Measurements from ENCODE around the gene RNF14.

RNF14 gene

GRCh38 chr5:142023836-142024235 is 54.9 kb downstream of the RNF14 start:
- Histone ChIP-seq H2AFZ (ENCODE audit: low read depth, low read length) (no peak overlapping the region), H3K4me3 (ENCODE audit: insufficient read depth in 1 of 2, low read depth in 1 of 2, low read length in 2 of 2) (no peak overlapping the region), H3K4ac (ENCODE audit: low read depth in 1 of 2, low read length in 2 of 2) (no peak overlapping the region), H2BK15ac (ENCODE audit: low read depth, poor library complexity, severe bottlenecking) (no peak overlapping the region), H4K91ac (ENCODE audit: low read length) (no peak overlapping the region), H3K27me3 (ENCODE audit: control insufficient read depth in 1 of 2, insufficient read depth in 1 of 2, low read length in 2 of 2) (no peaks in the 10 kb centered on the region), H2BK120ac (ENCODE audit: low read depth, low read length) (no peak overlapping the region), H3K79me1 (replicated peaks; ENCODE audit: low read length, poor library complexity, severe bottlenecking) (no peaks in the 10 kb centered on the region), H2BK5ac (ENCODE audit: low read depth, low read length, poor library complexity, severe bottlenecking) (no peak overlapping the region), H3K9me3 (ENCODE audit: control insufficient read depth, low read length) (no peaks in the 10 kb centered on the region), H3K4me2 (ENCODE audit: low read length, poor library complexity, severe bottlenecking) (no peak overlapping the region), H3K4me1 (ENCODE audit: control insufficient read depth, insufficient read depth, low read depth, low read length) (no peaks in the 10 kb centered on the region), H2AK5ac (ENCODE audit: low read length, severe bottlenecking) (no peak overlapping the region), H3K9ac (ENCODE audit: low read length) (no peak overlapping the region), H2BK12ac (ENCODE audit: low read length in 2 of 2) (no peak overlapping the region), H3K27ac (ENCODE audit: low read length, poor library complexity, severe bottlenecking) (no peak overlapping the region), H3K23ac (ENCODE audit: low read length in 2 of 2) (no peak overlapping the region), H3K36me3 (ENCODE audit: control insufficient read depth in 1 of 2, insufficient read depth in 2 of 2, low read depth in 1 of 2, low read length in 2 of 2) (no peaks in the 10 kb centered on the region), H3K14ac (ENCODE audit: low read length in 2 of 2) (no peak overlapping the region), H3K18ac (ENCODE audit: low read depth in 1 of 2, low read length in 2 of 2) (no peak overlapping the region), H4K8ac (ENCODE audit: low read length) (no peak overlapping the region)
- no peak for DNase-seq
- WGBS: 97% methylated on average over 6 of the region's 6 CpGs

GRCh38 chr5:142024771-142025304 is 55.9 kb downstream of the RNF14 start:
- under 1% methylated on average over 22 of the region's 26 CpGs for WGBS
- Histone ChIP-seq H3K4ac (ENCODE audit: low read depth in 1 of 2, low read length in 2 of 2) (peak overlapping the region in 1 of 2 experiments; percentile 33), H3K4me2 (ENCODE audit: low read length, poor library complexity, severe bottlenecking) (peak overlapping the region; percentile 67), H3K4me1 (ENCODE audit: control insufficient read depth, insufficient read depth, low read depth, low read length) (no peaks in the 10 kb centered on the region), H2BK12ac (ENCODE audit: low read length in 2 of 2) (no peak overlapping the region), H3K18ac (ENCODE audit: low read depth in 1 of 2, low read length in 2 of 2) (peak overlapping the region in 1 of 2 experiments; percentile 67), H3K36me3 (ENCODE audit: control insufficient read depth in 1 of 2, insufficient read depth in 2 of 2, low read depth in 1 of 2, low read length in 2 of 2) (no peaks in the 10 kb centered on the region), H3K23ac (ENCODE audit: low read length in 2 of 2) (no peak overlapping the region), H4K91ac (ENCODE audit: low read length) (peak overlapping the region; percentile 74), H2BK15ac (ENCODE audit: low read depth, poor library complexity, severe bottlenecking) (no peak overlapping the region), H2AFZ (ENCODE audit: low read depth, low read length) (peak overlapping the region; percentile 86), H3K79me1 (replicated peaks; ENCODE audit: low read length, poor library complexity, severe bottlenecking) (no peaks in the 10 kb centered on the region), H3K27ac (ENCODE audit: low read length, poor library complexity, severe bottlenecking) (peak overlapping the region; percentile 96), H3K27me3 (ENCODE audit: control insufficient read depth in 1 of 2, insufficient read depth in 1 of 2, low read length in 2 of 2) (no peaks in the 10 kb centered on the region), H2AK5ac (ENCODE audit: low read length, severe bottlenecking) (no peak overlapping the region), H3K9me3 (ENCODE audit: control insufficient read depth, low read length) (no peaks in the 10 kb centered on the region), H2BK5ac (ENCODE audit: low read depth, low read length, poor library complexity, severe bottlenecking) (peak overlapping the region; percentile 69), H2BK120ac (ENCODE audit: low read depth, low read length) (peak overlapping the region; percentile 52), H4K8ac (ENCODE audit: low read length) (peak overlapping the region; percentile 85), H3K4me3 (ENCODE audit: insufficient read depth in 1 of 2, low read depth in 1 of 2, low read length in 2 of 2) (peak overlapping the region in 1 of 2 experiments; percentile 80), H3K14ac (ENCODE audit: low read length in 2 of 2) (no peak overlapping the region), H3K9ac (ENCODE audit: low read length) (peak overlapping the region; percentile 92)
- DNase-seq: peak; percentile 81

GRCh38 chr5:142025637-142026036 is 56.7 kb downstream of the RNF14 start:
- no peak overlapping the region for H2BK12ac ChIP-seq (ENCODE audit: low read length in 2 of 2)
- H3K23ac ChIP-seq (ENCODE audit: low read length in 2 of 2): no peak overlapping the region
- no peak overlapping the region for H2BK120ac ChIP-seq (ENCODE audit: low read depth, low read length)
- H3K9me3 ChIP-seq (ENCODE audit: control insufficient read depth, low read length): no peaks in the 10 kb centered on the region
- no peak overlapping the region for H2AFZ ChIP-seq (ENCODE audit: low read depth, low read length)
- H2BK15ac ChIP-seq (ENCODE audit: low read depth, poor library complexity, severe bottlenecking): no peak overlapping the region
- H3K27ac ChIP-seq (ENCODE audit: low read length, poor library complexity, severe bottlenecking): no peak overlapping the region
- H3K27me3 ChIP-seq (ENCODE audit: control insufficient read depth in 1 of 2, insufficient read depth in 1 of 2, low read length in 2 of 2): peaks cover 0 to 2% of the 10 kb centered on the region in 2 experiments
- peak overlapping the region; percentile 67 for H3K4me2 ChIP-seq (ENCODE audit: low read length, poor library complexity, severe bottlenecking)
- H3K4me1 ChIP-seq (ENCODE audit: control insufficient read depth, insufficient read depth, low read depth, low read length): no peaks in the 10 kb centered on the region
- 80% methylated on average over 7 of the region's 8 CpGs for WGBS
- peak overlapping the region in 1 of 2 experiments; percentile 80 for H3K4me3 ChIP-seq (ENCODE audit: insufficient read depth in 1 of 2, low read depth in 1 of 2, low read length in 2 of 2)
- H4K8ac ChIP-seq (ENCODE audit: low read length): no peak overlapping the region
- H3K4ac ChIP-seq (ENCODE audit: low read depth in 1 of 2, low read length in 2 of 2): no peak overlapping the region
- DNase-seq: no peak
- no peak overlapping the region for H3K14ac ChIP-seq (ENCODE audit: low read length in 2 of 2)
- H2AK5ac ChIP-seq (ENCODE audit: low read length, severe bottlenecking): no peak overlapping the region
- H4K91ac ChIP-seq (ENCODE audit: low read length): no peak overlapping the region
- H3K9ac ChIP-seq (ENCODE audit: low read length): peak overlapping the region; percentile 92
- no peaks in the 10 kb centered on the region for H3K79me1 ChIP-seq (replicated peaks; ENCODE audit: low read length, poor library complexity, severe bottlenecking)
- H3K18ac ChIP-seq (ENCODE audit: low read depth in 1 of 2, low read length in 2 of 2): no peak overlapping the region
- no peak overlapping the region for H2BK5ac ChIP-seq (ENCODE audit: low read depth, low read length, poor library complexity, severe bottlenecking)
- no peaks in the 10 kb centered on the region for H3K36me3 ChIP-seq (ENCODE audit: control insufficient read depth in 1 of 2, insufficient read depth in 2 of 2, low read depth in 1 of 2, low read length in 2 of 2)

GRCh38 chr5:142032150-142032549 is 63.2 kb downstream of the RNF14 start:
- no peak overlapping the region for H3K23ac ChIP-seq (ENCODE audit: low read length in 2 of 2)
- H4K91ac ChIP-seq (ENCODE audit: low read length): no peak overlapping the region
- H3K9me3 ChIP-seq (ENCODE audit: control insufficient read depth, low read length): no peaks in the 10 kb centered on the region
- no peak overlapping the region for H3K4me2 ChIP-seq (ENCODE audit: low read length, poor library complexity, severe bottlenecking)
- H2AK5ac ChIP-seq (ENCODE audit: low read length, severe bottlenecking): no peak overlapping the region
- 100% methylated on average over 1 of the region's 2 CpGs for WGBS
- H3K27me3 ChIP-seq (ENCODE audit: control insufficient read depth in 1 of 2, insufficient read depth in 1 of 2, low read length in 2 of 2): peaks cover 0 to 15% of the 10 kb centered on the region in 2 experiments
- no peak overlapping the region for H4K8ac ChIP-seq (ENCODE audit: low read length)
- DNase-seq: no peak
- H2BK5ac ChIP-seq (ENCODE audit: low read depth, low read length, poor library complexity, severe bottlenecking): no peak overlapping the region
- no peaks in the 10 kb centered on the region for H3K4me1 ChIP-seq (ENCODE audit: control insufficient read depth, insufficient read depth, low read depth, low read length)
- H3K27ac ChIP-seq (ENCODE audit: low read length, poor library complexity, severe bottlenecking): no peak overlapping the region
- no peak overlapping the region for H3K4me3 ChIP-seq (ENCODE audit: insufficient read depth in 1 of 2, low read depth in 1 of 2, low read length in 2 of 2)
- no peak overlapping the region for H2AFZ ChIP-seq (ENCODE audit: low read depth, low read length)
- no peaks in the 10 kb centered on the region for H3K79me1 ChIP-seq (replicated peaks; ENCODE audit: low read length, poor library complexity, severe bottlenecking)
- no peak overlapping the region for H3K18ac ChIP-seq (ENCODE audit: low read depth in 1 of 2, low read length in 2 of 2)
- H2BK120ac ChIP-seq (ENCODE audit: low read depth, low read length): no peak overlapping the region
- no peak overlapping the region for H3K14ac ChIP-seq (ENCODE audit: low read length in 2 of 2)
- no peak overlapping the region for H2BK12ac ChIP-seq (ENCODE audit: low read length in 2 of 2)
- no peak overlapping the region for H3K9ac ChIP-seq (ENCODE audit: low read length)
- no peak overlapping the region for H2BK15ac ChIP-seq (ENCODE audit: low read depth, poor library complexity, severe bottlenecking)
- no peak overlapping the region for H3K4ac ChIP-seq (ENCODE audit: low read depth in 1 of 2, low read length in 2 of 2)
- no peaks in the 10 kb centered on the region for H3K36me3 ChIP-seq (ENCODE audit: control insufficient read depth in 1 of 2, insufficient read depth in 2 of 2, low read depth in 1 of 2, low read length in 2 of 2)

Measured in mesenchymal stem cell (in vitro differentiated cells and primary cell).